H1 (cell line): Measurements from ENCODE around the gene LRRC2.

Experiments
- HDAC6 ChIP-seq: IDR thresholded peaks from one replicate; pipeline ENCODE4 v1.7.1; 2012; ENCODE audit warnings: low read depth, mild to moderate bottlenecking, inconsistent platforms, low read length, moderate library complexity
- POLR2A ChIP-seq, 2 experiments: IDR thresholded peaks; 1 replicate in 1 of 2; 2 replicates in 1 of 2; pipeline ENCODE4 v1.6.1; 2011; ENCODE audit warnings: low read depth in 2 of 2, low read length in 2 of 2, mild to moderate bottlenecking in 2 of 2; ENCODE audit errors: control extremely low read depth in 1 of 2
- RFX5 ChIP-seq: IDR thresholded peaks from 2 replicates; pipeline ENCODE4 v1.6.1; 2011; ENCODE audit warnings: low read depth, low read length, improper control_type of control experiment, borderline replicate concordance
- TF ChIP-seq, protein P1 (sequence below), 3 experiments: IDR thresholded peaks; 1 replicate in 2 of 3; 2 replicates in 1 of 3; pipeline versions ENCODE4 v1.5.1 to v1.6.1; 2011; ENCODE audit warnings: low read length in 3 of 3, mild to moderate bottlenecking in 3 of 3, inconsistent platforms in 2 of 3, low read depth in 1 of 3, moderate library complexity in 1 of 3; ENCODE audit not compliant: insufficient read depth in 1 of 3; ENCODE audit errors: control extremely low read depth in 1 of 3

DNA sequence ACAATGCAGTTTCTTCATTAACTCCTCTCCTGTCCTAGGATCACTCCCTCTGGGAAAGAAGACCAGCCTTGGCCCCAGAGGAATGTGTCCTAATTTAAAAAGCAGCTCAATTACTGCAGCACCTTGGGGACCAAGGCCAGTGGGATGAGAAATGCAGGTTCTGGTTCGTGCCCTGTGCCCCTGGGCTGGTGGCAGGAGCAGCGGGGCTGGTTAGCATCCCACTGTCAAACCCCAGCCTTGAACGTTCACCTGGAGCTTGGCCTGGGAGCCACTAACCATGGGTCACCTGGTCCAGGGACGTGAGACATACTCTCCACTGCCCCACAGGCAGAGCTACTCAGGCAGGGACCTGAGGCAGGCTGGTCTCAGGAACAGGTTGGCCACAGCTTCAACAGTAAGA is 76.7 kb downstream of the LRRC2 start:
- TF ChIP-seq POLR2A (IDR thresholded peaks at IDR 0.05; ENCODE audit: control extremely low read depth in 1 of 2, low read depth in 2 of 2, low read length in 2 of 2): no peak
- no peak for TF ChIP-seq RFX5
- no peak for TF ChIP-seq HDAC6
- TF ChIP-seq, protein P1, sequence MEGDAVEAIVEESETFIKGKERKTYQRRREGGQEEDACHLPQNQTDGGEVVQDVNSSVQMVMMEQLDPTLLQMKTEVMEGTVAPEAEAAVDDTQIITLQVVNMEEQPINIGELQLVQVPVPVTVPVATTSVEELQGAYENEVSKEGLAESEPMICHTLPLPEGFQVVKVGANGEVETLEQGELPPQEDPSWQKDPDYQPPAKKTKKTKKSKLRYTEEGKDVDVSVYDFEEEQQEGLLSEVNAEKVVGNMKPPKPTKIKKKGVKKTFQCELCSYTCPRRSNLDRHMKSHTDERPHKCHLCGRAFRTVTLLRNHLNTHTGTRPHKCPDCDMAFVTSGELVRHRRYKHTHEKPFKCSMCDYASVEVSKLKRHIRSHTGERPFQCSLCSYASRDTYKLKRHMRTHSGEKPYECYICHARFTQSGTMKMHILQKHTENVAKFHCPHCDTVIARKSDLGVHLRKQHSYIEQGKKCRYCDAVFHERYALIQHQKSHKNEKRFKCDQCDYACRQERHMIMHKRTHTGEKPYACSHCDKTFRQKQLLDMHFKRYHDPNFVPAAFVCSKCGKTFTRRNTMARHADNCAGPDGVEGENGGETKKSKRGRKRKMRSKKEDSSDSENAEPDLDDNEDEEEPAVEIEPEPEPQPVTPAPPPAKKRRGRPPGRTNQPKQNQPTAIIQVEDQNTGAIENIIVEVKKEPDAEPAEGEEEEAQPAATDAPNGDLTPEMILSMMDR (IDR thresholded peaks at IDR 0.05; ENCODE audit: control extremely low read depth in 1 of 3, insufficient read depth in 1 of 3, low read depth in 1 of 3, low read length in 3 of 3): no peak
